Skeletal muscle tissue (tissue), 4 donors: ENCODE measurements around the gene COL19A1. TPM values are rescaled to one million over a fixed set of nuclear protein-coding genes. Genes with fewer than 3 reads are reported as not detected.
A peak's percentile ranks its signal among the peaks of the same experiment; 100 is the strongest.

Source experiments
- H3K27ac ChIP-seq: one replicate; pipeline ENCODE4 v1.7.0; 2013; ENCODE audit warnings: mild to moderate bottlenecking, low read depth, low read length, inconsistent platforms
- H3K27me3 ChIP-seq, 3 donors: one replicate each; pipeline ENCODE4 v1.7.0; 2013; ENCODE audit warnings: low read length in 3 of 3; ENCODE audit not compliant: control insufficient read depth in 3 of 3, insufficient read depth in 3 of 3
- H3K36me3 ChIP-seq, 3 donors: one replicate each; pipeline ENCODE4 v1.7.0; 2013; ENCODE audit warnings: low read length in 3 of 3; ENCODE audit not compliant: control insufficient read depth in 3 of 3, insufficient read depth in 3 of 3
- H3K4me1 ChIP-seq, 3 donors: one replicate each; pipeline ENCODE4 v1.7.0; 2013; ENCODE audit warnings: low read length in 3 of 3, mild to moderate bottlenecking in 3 of 3; ENCODE audit not compliant: control insufficient read depth in 3 of 3, insufficient read depth in 3 of 3
- H3K4me3 ChIP-seq, 3 donors: one replicate each; pipeline ENCODE4 v1.7.0; 2013; ENCODE audit warnings: low read length in 3 of 3
- H3K9ac ChIP-seq, 3 donors: one replicate each; pipeline ENCODE4 v1.7.0; 2013; ENCODE audit warnings: low read length in 3 of 3, mild to moderate bottlenecking in 3 of 3, moderate library complexity in 2 of 3, low read depth in 1 of 3
- H3K9me3 ChIP-seq, 3 donors: one replicate each; pipeline ENCODE4 v1.7.0; 2013; ENCODE audit warnings: low read length in 3 of 3; ENCODE audit not compliant: control insufficient read depth in 3 of 3
- total RNA-seq: library from RNA; depleted of rRNA; stranded (reverse); fragments of >200 nt; gene quantifications from one replicate; pipeline ENCODE4 v1.2.3, GENCODE V29; 2014
- donor health status: Osteomylitis.

Gene COL19A1
- total RNA-seq, 1 donor from 2014 or later: 10.4 TPM

DNA sequence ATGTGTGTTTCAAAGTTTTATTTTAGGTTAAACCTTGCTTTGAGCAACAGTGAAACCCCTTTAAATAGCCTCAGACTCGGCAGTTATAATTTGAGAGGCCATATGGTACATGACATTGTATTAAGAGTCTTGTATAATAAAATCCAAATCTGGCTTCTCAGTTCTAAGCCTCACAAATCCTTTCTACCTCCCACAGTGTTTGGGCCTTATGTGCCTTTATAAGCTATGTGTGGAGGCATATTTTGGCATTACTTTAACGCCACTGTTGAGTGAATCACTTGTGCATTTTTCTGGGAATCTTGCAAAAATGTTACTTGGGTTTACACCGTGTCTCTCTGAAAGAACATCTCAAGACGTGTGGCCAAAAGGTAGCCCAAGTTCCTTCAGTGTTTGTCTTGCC is 284.2 kb downstream of the COL19A1 start:
- no peaks in the 10 kb centered on the region for H3K36me3 ChIP-seq
- no peak overlapping the region for H3K27ac ChIP-seq
- H3K9ac ChIP-seq: no peak overlapping the region
- no peak overlapping the region for H3K4me3 ChIP-seq
- no peaks in the 10 kb centered on the region for H3K27me3 ChIP-seq
- H3K4me1 ChIP-seq: peaks cover 0 to 3% (median 2%) of the 10 kb centered on the region in 3 donors
- H3K9me3 ChIP-seq: no peaks in the 10 kb centered on the region

- no peaks in the 10 kb centered on the region for H3K9me3 ChIP-seq
- no peaks in the 10 kb centered on the region for H3K27me3 ChIP-seq
- H3K36me3 ChIP-seq: no peaks in the 10 kb centered on the region
- H3K27ac ChIP-seq: no peak overlapping the region
- no peak overlapping the region for H3K4me3 ChIP-seq
- H3K9ac ChIP-seq: no peak overlapping the region
- peaks cover 0 to 3% (median 2%) of the 10 kb centered on the region in 3 donors for H3K4me1 ChIP-seq
Measured at GRCh38 chr6:70151616-70152015, 285.3 kb downstream of the COL19A1 start.

GRCh38 chr6:70152786-70153185 is 286.4 kb downstream of the COL19A1 start:
- no peaks in the 10 kb centered on the region for H3K36me3 ChIP-seq
- H3K9ac ChIP-seq: no peak overlapping the region
- H3K27ac ChIP-seq: no peak overlapping the region
- H3K9me3 ChIP-seq: no peaks in the 10 kb centered on the region
- peaks cover 0 to 3% (median 2%) of the 10 kb centered on the region in 3 donors for H3K4me1 ChIP-seq
- no peaks in the 10 kb centered on the region for H3K27me3 ChIP-seq
- H3K4me3 ChIP-seq: no peak overlapping the region

DNA sequence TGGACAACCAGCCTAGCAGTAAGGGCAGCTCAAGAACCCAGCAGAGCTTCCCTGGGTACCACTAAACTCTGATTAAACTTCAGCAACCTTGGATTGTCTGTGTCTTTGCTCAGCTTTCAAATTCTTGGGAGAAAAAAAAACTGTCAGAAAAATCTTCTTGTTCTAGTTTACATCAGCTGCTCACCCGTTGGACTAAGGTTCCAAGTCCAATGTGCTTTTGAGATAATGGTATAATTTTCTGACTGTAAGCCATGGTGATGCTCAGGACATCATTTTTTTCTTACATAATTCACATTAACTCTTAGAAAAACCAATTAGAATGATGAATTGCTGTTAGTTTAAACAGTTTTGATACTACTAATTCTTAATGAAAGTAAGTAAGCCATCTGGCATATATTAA is 290.7 kb downstream of the COL19A1 start:
- no peaks in the 10 kb centered on the region for H3K36me3 ChIP-seq

GRCh38 chr6:70160276-70160675 is 293.9 kb downstream of the COL19A1 start:
- Histone ChIP-seq H3K4me1 (no peaks in the 10 kb centered on the region), H3K4me3 (no peak overlapping the region), H3K9ac (no peak overlapping the region), H3K36me3 (no peaks in the 10 kb centered on the region), H3K9me3 (no peaks in the 10 kb centered on the region), H3K27ac (no peak overlapping the region), H3K27me3 (no peaks in the 10 kb centered on the region)

More for the DNA sequence above, 290.7 kb downstream of the COL19A1 start:
- Histone ChIP-seq H3K4me3 (no peak overlapping the region), H3K4me1 (no peaks in the 10 kb centered on the region), H3K27ac (no peak overlapping the region), H3K9ac (no peak overlapping the region), H3K9me3 (no peaks in the 10 kb centered on the region), H3K27me3 (no peaks in the 10 kb centered on the region)

DNA sequence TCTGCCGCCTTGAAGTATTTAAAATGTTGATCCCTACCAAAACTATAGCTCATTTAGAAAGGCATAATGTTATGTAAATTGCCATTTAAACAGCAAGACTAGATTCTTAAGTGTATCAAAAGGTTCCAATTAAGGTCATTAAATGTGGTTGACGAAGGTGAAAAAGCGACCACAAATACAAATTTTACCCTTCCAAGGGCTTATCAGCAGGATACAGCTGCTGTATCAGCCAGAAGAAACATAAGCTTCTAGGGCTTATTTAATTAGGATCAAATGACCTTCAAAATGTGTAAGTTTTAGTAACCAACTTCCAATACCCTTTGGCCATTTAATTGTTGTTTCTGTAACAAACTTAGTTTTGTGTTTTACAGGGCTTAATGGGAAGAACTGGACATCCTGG is 296.6 kb downstream of the COL19A1 start:
- H3K4me3 ChIP-seq: no peak overlapping the region

DNA sequence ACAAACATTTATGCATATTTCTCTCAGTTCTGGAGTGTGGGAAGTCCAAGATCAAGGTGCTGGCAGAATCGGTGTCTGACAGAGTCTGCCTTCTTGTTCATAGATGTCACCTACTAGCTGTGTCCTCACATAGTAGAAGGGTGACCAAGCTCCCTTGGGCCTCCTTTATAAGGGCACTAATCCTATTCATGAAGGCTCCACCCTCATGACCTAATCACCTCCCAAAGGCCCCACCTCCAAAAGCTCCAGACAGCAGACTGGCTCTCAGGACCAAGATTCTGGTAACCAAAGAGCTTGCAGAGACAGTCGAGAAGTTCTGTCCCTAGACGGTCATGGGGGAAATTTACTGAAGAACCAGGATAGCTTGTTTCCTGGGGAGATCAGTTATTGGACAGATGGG is 297.4 kb downstream of the COL19A1 start:
- no peak overlapping the region for H3K4me3 ChIP-seq
- H3K27me3 ChIP-seq: no peaks in the 10 kb centered on the region
- no peak overlapping the region for H3K27ac ChIP-seq
- no peaks in the 10 kb centered on the region for H3K36me3 ChIP-seq
- H3K4me1 ChIP-seq: no peaks in the 10 kb centered on the region
- no peak overlapping the region for H3K9ac ChIP-seq
- no peaks in the 10 kb centered on the region for H3K9me3 ChIP-seq

More for the DNA sequence above, 296.6 kb downstream of the COL19A1 start:
- Histone ChIP-seq H3K4me1 (no peaks in the 10 kb centered on the region), H3K27me3 (no peaks in the 10 kb centered on the region), H3K9me3 (no peaks in the 10 kb centered on the region), H3K9ac (no peak overlapping the region), H3K36me3 (no peaks in the 10 kb centered on the region), H3K27ac (no peak overlapping the region)

GRCh38 chr6:70164556-70164955 is 298.2 kb downstream of the COL19A1 start:
- no peaks in the 10 kb centered on the region for H3K36me3 ChIP-seq
- no peak overlapping the region for H3K9ac ChIP-seq
- no peak overlapping the region for H3K27ac ChIP-seq
- H3K4me1 ChIP-seq: no peaks in the 10 kb centered on the region
- H3K27me3 ChIP-seq: no peaks in the 10 kb centered on the region
- no peaks in the 10 kb centered on the region for H3K9me3 ChIP-seq
- no peak overlapping the region for H3K4me3 ChIP-seq

- H3K9me3 ChIP-seq: no peaks in the 10 kb centered on the region
- H3K27ac ChIP-seq: no peak overlapping the region
- no peaks in the 10 kb centered on the region for H3K36me3 ChIP-seq
- H3K4me1 ChIP-seq: no peaks in the 10 kb centered on the region
- no peaks in the 10 kb centered on the region for H3K27me3 ChIP-seq
- no peak overlapping the region for H3K9ac ChIP-seq
- H3K4me3 ChIP-seq: peak overlapping the region in 2 of 3 donors; percentile 27 to 31
Measured at GRCh38 chr6:70166088-70166958, 300.0 kb downstream of the COL19A1 start.

- no peak overlapping the region for H3K9ac ChIP-seq
- H3K36me3 ChIP-seq: no peaks in the 10 kb centered on the region
- H3K27ac ChIP-seq: no peak overlapping the region
- no peak overlapping the region for H3K4me3 ChIP-seq
- no peaks in the 10 kb centered on the region for H3K9me3 ChIP-seq
- H3K27me3 ChIP-seq: no peaks in the 10 kb centered on the region
- H3K4me1 ChIP-seq: no peaks in the 10 kb centered on the region
Measured at GRCh38 chr6:70168681-70169377, 302.5 kb downstream of the COL19A1 start.
